Nephron progenitor cell (in vitro differentiated cells): Measurements from ENCODE around the gene TMSB10.
"Not testable (repeated sequence)": the region's sequence is repeated elsewhere in the genome, so short reads cannot be mapped to it uniquely, and the experiment has no call there.

ENCODE experiments used
- DNase-seq: peaks from one replicate; pipeline ENCODE4 v3.0.0; 2021
- H3K27ac Mint-ChIP-seq: 2 replicates; pipeline ENCODE4 v1.8.0; 2021; ENCODE audit warnings: mild to moderate bottlenecking, moderate library complexity, mixed read lengths
- H3K27me3 Mint-ChIP-seq: 2 replicates; pipeline ENCODE4 v1.8.0; 2021; ENCODE audit warnings: mild to moderate bottlenecking, low read depth, mixed read lengths; ENCODE audit not compliant: poor library complexity
- H3K36me3 Mint-ChIP-seq: 2 replicates; pipeline ENCODE4 v1.8.0; 2021; ENCODE audit warnings: low read depth, mixed read lengths
- H3K4me1 Mint-ChIP-seq: 2 replicates; pipeline ENCODE4 v1.8.0; 2021; ENCODE audit warnings: mixed read lengths
- H3K4me3 Mint-ChIP-seq: 2 replicates; pipeline ENCODE4 v1.8.0; 2021; ENCODE audit warnings: mild to moderate bottlenecking, moderate library complexity, mixed read lengths
- H3K9me3 Mint-ChIP-seq: 2 replicates; pipeline ENCODE4 v1.8.0; 2021; ENCODE audit warnings: mild to moderate bottlenecking, moderate library complexity, mixed read lengths
- CTCF ChIP-seq: fragments of 200-600 bp; sonication (generic); IDR thresholded peaks from 2 replicates; pipeline ENCODE4 v1.5.0; 2021; ENCODE audit warnings: antibody characterized with exemption

TMSB10 gene

GRCh38 chr2:84873350-84873749, 32.1 kb upstream of the TMSB10 start:
- H3K27me3 Mint-ChIP-seq: peaks cover 30% of the 10 kb centered on the region
- no peaks in the 10 kb centered on the region for H3K4me1 Mint-ChIP-seq
- TF ChIP-seq CTCF: no peak
- no peaks in the 10 kb centered on the region for H3K9me3 Mint-ChIP-seq
- H3K4me3 Mint-ChIP-seq: no peak overlapping the region
- H3K27ac Mint-ChIP-seq: no peak overlapping the region
- no peak for DNase-seq
- no peaks in the 10 kb centered on the region for H3K36me3 Mint-ChIP-seq

- H3K4me1 Mint-ChIP-seq: no peaks in the 10 kb centered on the region
- H3K4me3 Mint-ChIP-seq: no peak overlapping the region
- no peak for DNase-seq
- peaks cover 42% of the 10 kb centered on the region for H3K27me3 Mint-ChIP-seq
- H3K36me3 Mint-ChIP-seq: no peaks in the 10 kb centered on the region
- no peak for TF ChIP-seq CTCF
- H3K27ac Mint-ChIP-seq: no peak overlapping the region
- no peaks in the 10 kb centered on the region for H3K9me3 Mint-ChIP-seq
Observed at GRCh38 chr2:84874381-84875212, 30.9 kb upstream of the TMSB10 start.

- no peak for DNase-seq
- Mint-ChIP-seq H3K27me3 (peaks cover 48% of the 10 kb centered on the region), H3K27ac (no peak overlapping the region), H3K9me3 (no peaks in the 10 kb centered on the region), H3K4me1 (peaks cover 4% of the 10 kb centered on the region), H3K36me3 (no peaks in the 10 kb centered on the region), H3K4me3 (no peak overlapping the region)
- no peak for TF ChIP-seq CTCF
Observed at GRCh38 chr2:84875213-84875560, 30.3 kb upstream of the TMSB10 start.

GRCh38 chr2:84875619-84876018, 29.8 kb upstream of the TMSB10 start:
- not testable (repeated sequence) for DNase-seq, H3K9me3 Mint-ChIP-seq, H3K4me3 Mint-ChIP-seq, H3K36me3 Mint-ChIP-seq, H3K4me1 Mint-ChIP-seq, H3K27ac Mint-ChIP-seq
- H3K27me3 Mint-ChIP-seq: peaks cover 53% of the 10 kb centered on the region

GRCh38 chr2:84876369-84876768, 29.1 kb upstream of the TMSB10 start:
- Mint-ChIP-seq H3K27ac (no peak overlapping the region), H3K4me3 (no peak overlapping the region), H3K27me3 (peaks cover 60% of the 10 kb centered on the region), H3K36me3 (no peaks in the 10 kb centered on the region), H3K4me1 (peaks cover 11% of the 10 kb centered on the region), H3K9me3 (no peaks in the 10 kb centered on the region)
- no peak for DNase-seq
- no peak for TF ChIP-seq CTCF

- Mint-ChIP-seq H3K9me3 (no peaks in the 10 kb centered on the region), H3K27me3 (peaks cover 81% of the 10 kb centered on the region), H3K4me1 (peaks cover 26% of the 10 kb centered on the region), H3K27ac (no peak overlapping the region), H3K36me3 (no peaks in the 10 kb centered on the region), H3K4me3 (no peak overlapping the region)
- DNase-seq: no peak
- TF ChIP-seq CTCF: no peak
Observed at GRCh38 chr2:84878459-84878858, 27.0 kb upstream of the TMSB10 start.
